Measurements from ENCODE around the gene CCDC184.
"Not testable (repeated sequence)": the region's sequence is repeated elsewhere in the genome, so short reads cannot be mapped to it uniquely, and the experiment has no call there.

CCDC184 gene

GRCh38 chr12:48216785-48217184 lies 33.3 kb downstream of the CCDC184 start:
- DNase-seq = no peak

GRCh38 chr12:48219631-48220030 lies 36.2 kb downstream of the CCDC184 start:
- no peak for DNase-seq

GRCh38 chr12:48220701-48221100 lies 37.3 kb downstream of the CCDC184 start:
- no peak for DNase-seq

- DNase-seq = no peak
Observed at GRCh38 chr12:48221645-48222044, 38.2 kb downstream of the CCDC184 start.

GRCh38 chr12:48224533-48224932 lies 41.1 kb downstream of the CCDC184 start:
- DNase-seq = not testable (repeated sequence)

GRCh38 chr12:48231169-48231958 lies 47.9 kb downstream of the CCDC184 start:
- DNase-seq = not testable (repeated sequence)

Measured in NK-92 treated with Interleukin-12 subunit alpha and Interleukin-12 subunit beta, amount 100 ng/mL, for 24 hours (cell line).